ENCODE data around the gene CCDC88C.

DNA sequence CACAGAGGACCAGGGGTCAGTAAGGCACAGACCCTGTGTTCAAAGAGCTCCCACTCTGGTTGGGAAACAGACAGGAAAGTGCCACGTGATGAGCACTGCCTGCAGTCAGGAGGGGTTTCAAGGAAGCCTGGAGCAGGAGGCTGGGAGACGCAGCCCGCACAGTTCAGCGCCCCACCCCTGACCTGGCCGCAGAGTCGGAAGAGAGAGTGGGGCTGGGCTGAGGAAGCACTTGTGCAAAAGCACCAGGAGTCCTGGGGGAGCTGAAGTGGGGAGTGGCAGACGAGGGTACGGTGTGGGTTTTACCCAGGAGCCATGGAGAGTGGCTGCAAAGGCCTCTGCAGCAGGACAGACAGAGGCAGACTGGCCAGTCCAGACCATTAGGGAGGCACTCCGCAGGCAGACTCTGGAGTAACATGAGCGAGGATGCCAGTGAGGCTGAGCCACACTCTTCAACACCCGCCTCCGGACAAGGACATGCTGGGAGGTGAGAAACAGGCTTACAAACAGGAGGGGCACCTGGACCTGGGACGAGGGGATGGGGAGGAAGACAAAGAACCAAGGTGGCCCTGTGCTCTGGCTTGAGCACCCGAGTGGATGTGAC lies 87.4 kb downstream of the CCDC88C start:
- no peak for TF ChIP-seq CTCF (IDR thresholded peaks at IDR 0.05; ENCODE audit: extremely low read depth in 1 of 2, insufficient read depth in 1 of 2, low read depth in 1 of 2, low read length in 2 of 2)
- TF ChIP-seq POLR2A (IDR thresholded peaks at IDR 0.05; ENCODE audit: low read depth, low read length), result no peak
- TF ChIP-seq POLR2AphosphoS5 (IDR thresholded peaks at IDR 0.05; ENCODE audit: insufficient read depth, low read depth, low read length), result no peak
- TF ChIP-seq MAX (IDR thresholded peaks at IDR 0.05; ENCODE audit: insufficient read depth, insufficient read length), result no peak
- TF ChIP-seq EZH2 (IDR thresholded peaks at IDR 0.05; ENCODE audit: borderline replicate concordance, low read depth, low read length, severe bottlenecking), result no peak
- TF ChIP-seq FOS (IDR thresholded peaks at IDR 0.05; ENCODE audit: borderline replicate concordance, insufficient read depth, low read length), result no peak

All from endothelial cell of umbilical vein (primary cell).